HG02588 (cell line): ENCODE results near the gene FSCN2.
"Not testable (repeated sequence)": the region's sequence is repeated elsewhere in the genome, so short reads cannot be mapped to it uniquely, and the experiment has no call there.

Source experiments
- ATAC-seq: cut with Tn5 transposase; IDR thresholded peaks from one replicate; pipeline ENCODE4 v1.9.1; 2021; ENCODE audit warnings: mild to moderate bottlenecking, moderate library complexity; ENCODE audit not compliant: unreplicated experiment

FSCN2 gene

DNA sequence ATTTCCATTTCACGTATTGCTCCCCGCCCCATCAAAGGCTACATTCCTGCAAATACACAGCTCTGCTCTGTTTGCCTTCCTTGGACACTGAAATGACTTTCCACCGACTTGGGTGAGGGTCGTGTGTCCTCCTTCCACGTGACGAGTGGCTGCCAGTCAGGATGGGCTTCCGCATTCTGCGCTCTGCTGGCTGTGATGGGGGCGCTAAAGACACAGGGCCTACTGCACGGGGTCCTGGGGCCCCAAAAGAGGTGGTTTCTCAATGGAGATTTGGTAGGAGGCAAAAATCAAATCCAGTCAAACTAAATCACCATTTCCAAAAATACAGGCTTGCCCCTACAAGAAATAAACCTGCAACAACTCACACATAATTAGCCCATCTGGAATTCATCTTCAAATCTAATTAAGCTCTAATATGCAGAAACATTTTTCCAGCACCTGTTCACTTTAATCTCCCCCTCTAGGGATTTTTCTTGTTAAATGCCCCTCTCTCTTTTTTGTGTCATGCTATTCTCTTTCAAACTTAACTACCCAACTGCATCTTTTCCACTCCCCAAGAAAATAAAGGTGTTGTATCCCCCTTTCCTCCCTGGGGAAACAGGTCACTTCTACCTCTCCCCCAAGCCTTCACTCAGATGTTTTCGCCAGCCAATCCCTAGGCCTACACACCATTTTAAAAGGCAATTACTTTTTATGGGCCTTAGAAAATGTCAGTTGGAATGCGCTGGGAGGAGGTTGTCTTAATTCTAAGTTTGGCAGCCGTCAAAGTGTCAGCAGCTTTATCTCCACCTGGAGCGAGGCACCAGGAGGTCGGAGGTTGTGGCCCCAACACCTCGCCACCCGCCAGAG is 45.8 kb downstream of the FSCN2 start:
- no peak for ATAC-seq

DNA sequence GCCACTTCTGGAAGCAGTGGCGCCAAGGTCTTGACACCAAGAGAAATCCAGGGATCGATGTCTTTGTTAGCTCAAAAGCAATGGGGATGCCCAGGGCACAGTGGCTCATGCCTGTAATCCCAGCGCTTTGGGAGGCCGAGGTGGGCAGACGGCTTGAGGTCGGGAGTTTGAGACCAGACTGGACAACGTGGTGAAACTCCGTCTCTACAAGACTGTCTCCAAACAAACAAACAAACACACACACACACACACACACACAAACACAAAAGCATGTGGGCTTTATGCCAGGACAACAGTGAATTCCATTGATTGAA is 46.4 kb downstream of the FSCN2 start:
- no peak for ATAC-seq

DNA sequence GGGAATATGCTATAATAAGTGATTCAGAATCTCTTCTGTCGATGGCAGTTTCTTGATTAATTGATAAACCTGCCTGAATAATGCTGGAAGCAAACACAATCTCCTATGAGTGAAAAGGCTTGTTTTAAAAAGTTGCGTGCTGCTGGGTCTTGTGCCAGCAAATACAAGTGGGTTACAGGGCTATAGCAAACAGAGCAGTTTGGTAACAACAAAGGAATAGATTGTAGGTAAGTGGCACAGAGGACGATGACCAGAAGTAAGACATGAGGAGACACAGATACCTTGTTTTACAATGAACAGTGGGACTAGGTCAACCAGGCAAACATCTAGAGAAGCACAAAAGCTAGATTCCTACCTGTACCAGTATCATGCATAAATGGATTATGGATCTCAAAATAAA is 47.7 kb downstream of the FSCN2 start:
- no peak for ATAC-seq

DNA sequence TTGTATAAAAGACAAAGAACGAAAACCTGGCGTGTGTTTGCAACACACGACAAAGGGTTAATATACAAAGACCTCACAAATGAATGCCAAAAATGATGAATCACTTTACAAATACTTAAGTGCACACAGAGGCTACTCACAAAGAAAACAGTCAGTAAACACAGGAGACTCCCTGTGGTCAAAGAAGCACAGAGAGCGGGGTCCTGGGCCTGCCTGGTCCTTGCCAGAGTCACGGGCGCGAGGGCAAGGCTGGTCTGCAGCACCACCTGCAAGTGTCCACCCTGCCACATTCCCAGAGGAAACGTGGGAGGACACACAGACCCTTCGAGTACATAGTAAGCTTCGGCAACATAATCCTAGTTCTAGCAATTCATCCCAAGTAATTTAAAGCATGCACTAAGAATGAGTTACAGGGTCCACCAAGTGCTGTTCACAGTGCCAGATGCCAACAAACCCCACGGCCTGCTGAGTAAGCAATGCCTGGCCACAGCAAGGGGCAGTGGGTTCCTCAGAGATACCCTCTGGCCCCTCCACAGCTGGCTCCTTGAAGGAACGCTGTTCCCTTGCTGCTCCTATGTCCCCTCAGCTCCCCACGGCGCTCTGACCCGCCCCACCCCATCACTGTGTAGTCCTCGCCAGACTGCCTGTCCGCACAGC is 48.6 kb downstream of the FSCN2 start:
- no peak for ATAC-seq

DNA sequence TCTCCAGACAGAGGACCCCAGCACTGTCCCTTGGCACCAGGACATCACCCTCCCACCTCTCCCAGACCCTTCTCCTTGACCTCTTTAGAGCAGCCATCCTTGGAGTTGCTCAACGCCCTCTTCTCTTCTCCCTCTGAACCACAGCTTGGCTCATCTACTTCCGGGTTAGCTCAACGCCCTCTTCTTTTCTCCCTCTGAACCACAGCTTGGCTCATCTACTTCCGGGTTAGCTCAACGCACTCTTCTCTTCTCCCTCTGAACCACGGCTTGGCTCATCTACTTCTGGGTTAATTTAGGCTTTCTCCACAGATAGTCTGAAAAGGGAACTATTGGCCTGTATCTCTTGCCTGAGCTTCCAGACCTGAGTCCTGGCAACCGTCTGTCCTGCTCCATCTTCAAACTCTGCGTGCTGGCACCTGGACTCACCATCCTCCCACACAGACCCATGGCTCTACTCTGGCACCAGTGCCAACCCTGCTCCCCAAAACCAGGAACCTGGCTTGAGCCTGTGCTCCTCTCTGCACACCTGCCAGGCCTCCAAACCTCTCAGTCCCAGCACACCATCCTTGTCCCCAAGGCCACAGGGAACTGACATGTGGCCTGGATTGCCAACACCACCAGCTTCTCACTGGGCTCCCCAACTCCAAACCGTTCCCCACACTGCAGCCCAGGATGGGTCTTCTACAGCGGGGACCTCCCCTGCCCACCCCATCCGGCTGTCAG is 49.3 kb downstream of the FSCN2 start:
- ATAC-seq, result no peak

DNA sequence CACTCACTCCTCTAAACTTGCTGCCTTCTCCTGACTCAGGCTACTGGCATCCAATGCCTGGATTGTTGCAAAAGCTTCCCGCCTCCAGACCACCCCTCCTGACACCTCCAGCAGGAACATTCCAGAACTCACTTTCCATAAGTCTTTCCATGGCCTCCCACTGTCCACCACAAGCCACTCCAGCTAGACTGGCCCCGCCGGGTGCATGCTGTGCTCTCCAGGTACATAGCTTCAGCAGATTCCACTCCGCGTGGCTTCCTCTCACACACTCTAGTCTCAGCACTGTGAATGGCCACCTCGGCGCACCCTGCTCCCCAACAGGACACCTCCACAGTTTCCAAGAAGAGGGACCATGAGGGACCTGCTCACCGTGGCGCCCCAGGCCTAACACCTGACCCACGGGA is 49.9 kb downstream of the FSCN2 start:
- no peak for ATAC-seq

DNA sequence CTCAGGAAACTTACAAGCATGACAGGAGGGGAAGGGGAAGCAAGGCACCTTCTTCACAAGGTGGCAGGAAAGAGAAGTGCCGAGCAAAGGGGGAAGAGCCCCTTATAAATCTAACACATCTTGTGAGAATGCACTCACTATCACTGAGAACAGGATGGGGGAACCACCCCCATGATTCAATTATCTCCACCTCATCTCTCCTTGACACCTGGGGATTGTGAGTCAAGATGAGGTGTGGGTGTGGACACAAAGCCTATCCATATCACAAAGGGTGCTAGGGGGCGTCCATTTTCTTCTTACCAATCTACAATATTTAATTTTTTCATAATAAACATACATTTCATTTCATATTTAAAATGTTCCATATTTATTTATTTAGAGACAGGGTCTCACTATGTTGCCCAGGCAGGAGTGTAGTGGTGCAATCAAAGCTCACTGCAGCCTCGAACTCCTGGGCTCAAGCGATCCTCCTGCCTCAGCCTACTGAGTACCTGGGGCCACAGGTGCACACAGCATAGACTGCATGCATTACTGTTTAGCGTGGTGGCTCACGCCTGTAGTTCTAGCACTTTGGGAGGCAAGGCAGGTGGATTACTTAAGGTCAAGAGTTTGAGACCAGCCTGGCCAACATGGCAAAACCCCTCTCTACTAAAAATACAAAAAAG is 50.5 kb downstream of the FSCN2 start:
- ATAC-seq, result no peak

DNA sequence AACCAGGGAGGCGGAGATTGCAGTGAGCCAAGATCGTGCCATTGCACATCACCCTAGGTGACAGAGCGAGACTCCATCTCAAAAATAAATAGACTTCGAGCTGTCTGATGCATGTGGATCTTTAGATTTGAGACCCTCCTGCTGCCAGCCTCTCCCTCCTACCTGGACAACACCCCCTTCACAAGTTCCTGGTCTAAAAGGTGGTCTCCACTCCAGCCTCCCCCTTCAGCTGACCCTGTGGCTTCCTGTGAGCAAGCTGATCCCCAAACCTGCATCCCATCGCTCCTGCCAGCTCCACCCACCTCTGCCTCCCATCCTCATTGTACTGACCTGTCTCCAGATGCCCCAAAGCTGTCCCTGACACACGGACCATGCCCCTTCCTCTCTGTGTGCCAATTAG is 51.1 kb downstream of the FSCN2 start:
- ATAC-seq, result no peak

DNA sequence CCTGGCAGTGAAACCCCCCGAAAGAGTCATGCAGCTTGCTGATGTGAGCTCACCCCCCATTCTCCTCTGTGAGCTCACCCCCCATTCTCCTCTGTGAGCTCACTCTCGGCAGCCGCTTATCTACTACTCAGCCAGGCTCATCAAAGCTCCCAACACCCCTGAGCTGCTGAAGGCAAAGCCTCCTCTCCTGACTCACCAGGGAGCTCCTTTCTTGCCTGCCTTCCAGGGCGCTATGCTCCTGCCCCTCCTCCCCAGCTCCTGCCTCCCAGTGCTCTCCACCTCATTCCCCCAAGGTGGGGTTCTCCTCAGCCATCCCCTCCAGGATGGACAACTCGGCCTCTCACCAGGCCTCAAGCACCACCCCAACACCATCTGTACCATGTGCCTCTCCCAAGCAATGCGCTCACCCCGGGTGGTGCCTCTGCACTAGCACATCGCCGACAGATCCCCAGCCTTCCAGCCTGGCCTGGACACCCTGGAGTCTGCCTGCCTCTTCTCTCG is 51.7 kb downstream of the FSCN2 start:
- no peak for ATAC-seq

DNA sequence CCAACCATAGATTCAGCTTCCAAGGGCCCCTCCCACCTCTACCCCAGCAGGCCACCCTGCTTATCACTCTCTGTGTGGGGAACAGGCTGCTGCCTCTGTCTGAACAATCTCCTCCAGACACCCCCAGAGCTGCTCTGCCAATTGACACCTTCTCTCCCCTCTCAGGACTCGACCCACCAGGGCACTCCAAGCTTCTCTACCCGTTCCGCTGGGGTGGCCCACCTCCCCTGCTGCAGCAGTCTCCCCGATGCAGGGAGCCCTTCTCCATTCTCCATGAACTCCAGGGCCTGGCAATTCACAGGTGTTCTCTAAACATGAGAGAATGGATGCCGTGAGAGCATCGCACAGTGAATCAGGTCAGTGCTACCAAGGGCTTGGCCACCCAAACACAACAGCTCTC is 52.3 kb downstream of the FSCN2 start:
- no peak for ATAC-seq

DNA sequence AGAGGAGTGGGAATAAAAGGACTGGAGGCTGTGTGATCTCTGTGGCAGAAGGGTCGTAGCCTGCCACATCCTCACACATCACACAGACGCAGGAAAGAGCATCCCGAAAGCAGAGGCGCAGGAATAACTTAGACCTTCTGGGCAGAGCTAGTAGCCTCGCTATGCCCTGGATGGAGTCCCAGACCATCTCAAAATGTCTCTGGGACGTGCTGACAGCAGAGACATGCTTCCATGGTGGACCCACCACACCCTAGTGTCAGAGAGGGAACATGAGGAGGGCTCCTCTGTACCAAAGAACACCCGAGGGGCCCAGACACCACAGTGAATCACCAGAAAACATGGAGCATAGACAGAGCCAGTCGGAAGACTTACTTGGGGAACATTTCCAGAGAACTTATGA is 53.6 kb downstream of the FSCN2 start:
- ATAC-seq, result no peak

DNA sequence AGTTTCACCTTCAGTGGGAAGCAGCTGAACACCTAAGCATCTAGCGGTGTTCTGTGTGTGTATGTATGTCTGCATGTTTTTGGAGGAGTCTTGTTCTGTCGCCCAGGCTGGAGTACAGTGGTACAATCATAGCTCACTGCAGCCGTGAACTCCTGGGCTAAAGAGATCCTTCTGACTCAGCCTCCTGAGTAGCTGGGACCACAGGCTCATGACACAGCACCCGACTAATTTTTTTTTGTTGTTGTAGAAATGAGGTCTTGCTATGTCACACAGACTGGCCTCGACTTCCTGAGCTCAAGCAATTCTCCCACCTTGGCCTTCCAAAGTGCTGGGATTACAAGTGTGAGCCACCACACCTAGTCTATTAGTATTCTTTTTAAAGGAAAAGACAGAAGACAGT is 54.2 kb downstream of the FSCN2 start:
- ATAC-seq, result no peak

DNA sequence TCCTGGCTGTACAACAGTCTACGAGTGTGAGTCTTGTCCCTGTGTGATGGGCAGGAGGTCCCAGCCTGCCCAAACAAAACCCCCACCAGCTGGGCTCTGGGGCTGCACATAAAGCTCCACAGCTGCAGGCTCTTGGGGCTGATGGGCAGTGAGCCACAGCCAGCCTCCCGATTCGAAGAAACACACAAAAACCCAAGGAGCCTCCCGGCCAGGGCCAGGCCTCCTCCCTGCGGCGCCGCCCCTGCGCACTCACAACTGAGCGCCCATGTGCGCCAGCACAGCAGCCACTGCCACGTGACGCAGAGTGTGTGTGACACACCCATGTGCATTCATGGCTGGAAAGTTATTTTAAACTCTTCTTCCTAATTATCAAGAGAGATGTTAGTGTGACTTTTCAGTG is 54.6 kb downstream of the FSCN2 start:
- ATAC-seq, result no peak

DNA sequence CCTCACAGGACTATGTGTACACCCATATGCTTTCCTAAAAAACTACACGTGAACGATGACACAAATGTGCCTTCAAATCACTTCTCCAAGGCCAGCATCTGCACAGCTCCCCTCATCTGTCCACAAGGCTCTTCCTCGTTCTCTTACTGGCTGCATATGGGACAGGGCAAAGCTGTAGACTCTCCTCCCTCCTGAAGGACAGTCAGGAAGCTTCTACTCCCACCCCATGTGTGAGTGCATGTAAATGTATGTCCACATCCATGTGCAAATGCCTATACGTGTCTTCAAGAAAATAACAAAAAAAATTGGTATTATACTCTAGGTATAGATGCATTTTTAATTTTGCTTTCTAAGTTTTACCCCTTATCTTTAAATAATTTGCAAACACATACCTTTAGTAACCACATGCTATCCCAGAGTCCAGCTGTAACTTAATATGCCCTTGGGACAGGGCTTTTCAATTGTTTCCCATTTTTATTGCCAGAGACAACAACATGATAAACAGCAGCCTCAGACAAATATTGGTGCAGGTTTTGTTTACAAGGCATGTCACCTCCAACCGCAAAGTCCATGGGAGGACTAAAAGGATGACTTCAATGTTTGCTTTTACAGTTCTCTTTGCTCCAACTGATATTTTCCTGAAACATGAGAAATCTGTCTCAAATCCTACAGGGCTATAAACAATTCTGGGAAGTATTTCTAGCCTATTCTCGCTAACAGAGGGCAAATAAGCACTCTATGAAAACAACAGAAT is 55.6 kb downstream of the FSCN2 start:
- no peak for ATAC-seq

DNA sequence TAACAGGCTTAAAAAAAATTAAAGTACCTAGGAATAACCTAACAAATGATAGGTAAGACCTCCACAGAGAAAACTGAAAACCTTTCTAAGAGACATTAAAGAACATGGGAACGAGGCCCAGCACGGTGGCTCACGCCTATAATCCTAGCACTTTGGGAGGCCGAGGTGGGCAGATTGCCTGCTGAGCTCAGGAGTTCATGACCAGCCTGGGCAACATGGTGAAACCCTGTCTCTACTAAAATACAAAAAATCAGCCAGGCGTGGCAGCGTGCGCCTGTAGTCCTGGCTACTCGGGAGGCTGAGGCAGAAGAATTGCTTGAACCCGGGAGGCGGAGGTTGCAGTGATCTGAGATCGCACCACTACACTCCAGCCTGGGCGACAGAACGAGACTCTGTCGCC is 56.6 kb downstream of the FSCN2 start:
- ATAC-seq, result not testable (repeated sequence)

DNA sequence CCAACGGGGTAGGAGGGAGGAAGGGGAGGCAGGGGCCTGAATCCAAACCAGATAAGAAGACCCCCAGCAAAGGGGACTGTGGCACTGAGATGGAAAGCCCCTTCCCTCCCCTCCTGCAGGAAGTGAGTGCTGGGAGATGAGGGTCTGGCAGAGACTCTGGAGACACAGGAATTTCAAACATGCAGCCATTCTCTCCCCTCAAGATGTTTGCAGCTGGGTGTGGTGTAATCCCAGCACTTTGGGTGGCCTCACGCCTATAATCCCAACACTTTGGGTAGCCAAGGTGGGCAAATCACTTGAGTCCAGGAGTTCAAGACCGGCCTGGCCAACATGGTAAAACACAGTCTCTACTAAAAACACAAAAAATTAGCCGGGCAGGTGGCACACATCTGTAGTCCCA is 57.9 kb downstream of the FSCN2 start:
- ATAC-seq, result no peak
